Left lung (tissue), 10 donors: Measurements from ENCODE around the gene SUMO3. TPM values are rescaled to one million over a fixed set of nuclear protein-coding genes. Genes with fewer than 3 reads are reported as not detected.

Source experiments
- ATAC-seq: fragments of 200-7000 bp; cut with Tn5 transposase; one replicate; pipeline ENCODE4 v1.9.1; 2020; ENCODE audit warnings: moderate library complexity
- DNase-seq, 4 donors: peaks; one replicate each; pipeline ENCODE4 v3.0.0-alpha.2; 2013 to 2020
- H3K27ac ChIP-seq, 2 donors: fragments of 200-600 bp; sonication (generic) in 1 of 2; one replicate each; pipeline versions ENCODE4 v1.5.0 to v1.8.0; 2020 to 2021
- H3K27me3 ChIP-seq, 2 donors: fragments of 200-600 bp; sonication (generic) in 1 of 2; one replicate each; pipeline versions ENCODE4 v1.5.0 to v1.8.0; 2020 to 2021
- H3K36me3 ChIP-seq, 2 donors: fragments of 200-600 bp; sonication (generic) in 1 of 2; one replicate each; pipeline versions ENCODE4 v1.5.0 to v1.8.0; 2020 to 2021
- H3K4me1 ChIP-seq, 2 donors: fragments of 200-600 bp; one replicate each; pipeline ENCODE4 v1.8.0; 2021
- H3K4me3 ChIP-seq, 2 donors: fragments of 200-600 bp; sonication (generic) in 1 of 2; one replicate each; pipeline versions ENCODE4 v1.5.0 to v1.8.0; 2020 to 2021; ENCODE audit warnings: mild to moderate bottlenecking in 1 of 2
- H3K9me3 ChIP-seq, 2 donors: fragments of 200-600 bp; sonication (generic) in 1 of 2; one replicate each; pipeline versions ENCODE4 v1.5.0 to v1.8.0; 2020 to 2021
- intact Hi-C, 2 donors: fragments of 100-400 bp; cut with DNase I; formaldehyde crosslinking; loops; one replicate each; pipeline versions ENCODE4 v1.11.2 to v1.14.2; 2022
- polyA plus RNA-seq, 6 donors: library from polyadenylated mRNA; unstranded; fragments of 120-200 nt; gene quantifications; one replicate each; pipeline ENCODE4 v1.2.1, GENCODE V29; 2013; ENCODE audit not compliant: insufficient read length in 6 of 6
- total RNA-seq, 2 donors: library from RNA; stranded (reverse); fragmentation: NEBNext Ultra II Directional; extraction: Animal tissue kit (Norgen Biotek cat#: 25700); gene quantifications; one replicate each; pipeline ENCODE4 v1.2.1, GENCODE V29; 2021
- TF ChIP-seq, protein P1 (sequence below), 2 donors: fragments of 200-600 bp; sonication (generic) in 1 of 2; IDR thresholded peaks; one replicate each; pipeline versions ENCODE4 v1.5.0 to v1.8.0; 2021; ENCODE audit warnings: antibody characterized with exemption in 2 of 2
- donor health status: DM: no; HTN: yes; CAD: no.
- donor health status: DM: no; HTN: no; CAD: no.

SUMO3 gene
- total and polyA plus RNA-seq, 8 donors, result 92.4 to 136 (median 118) TPM

GRCh38 chr21:44757731-44758130 is 60.1 kb downstream of the SUMO3 start:
- intact Hi-C loops, result no loop called here
- ATAC-seq, result no peak

GRCh38 chr21:44756423-44757185 is 61.3 kb downstream of the SUMO3 start:
- no peak overlapping the region for H3K27ac ChIP-seq
- ATAC-seq, result no peak
- peaks cover 0 to 14% of the 10 kb centered on the region in 2 donors for H3K27me3 ChIP-seq
- no peaks in the 10 kb centered on the region for H3K36me3 ChIP-seq
- H3K4me3 ChIP-seq, result no peak overlapping the region
- no peak for DNase-seq
- no peaks in the 10 kb centered on the region for H3K9me3 ChIP-seq
- TF ChIP-seq, protein P1, sequence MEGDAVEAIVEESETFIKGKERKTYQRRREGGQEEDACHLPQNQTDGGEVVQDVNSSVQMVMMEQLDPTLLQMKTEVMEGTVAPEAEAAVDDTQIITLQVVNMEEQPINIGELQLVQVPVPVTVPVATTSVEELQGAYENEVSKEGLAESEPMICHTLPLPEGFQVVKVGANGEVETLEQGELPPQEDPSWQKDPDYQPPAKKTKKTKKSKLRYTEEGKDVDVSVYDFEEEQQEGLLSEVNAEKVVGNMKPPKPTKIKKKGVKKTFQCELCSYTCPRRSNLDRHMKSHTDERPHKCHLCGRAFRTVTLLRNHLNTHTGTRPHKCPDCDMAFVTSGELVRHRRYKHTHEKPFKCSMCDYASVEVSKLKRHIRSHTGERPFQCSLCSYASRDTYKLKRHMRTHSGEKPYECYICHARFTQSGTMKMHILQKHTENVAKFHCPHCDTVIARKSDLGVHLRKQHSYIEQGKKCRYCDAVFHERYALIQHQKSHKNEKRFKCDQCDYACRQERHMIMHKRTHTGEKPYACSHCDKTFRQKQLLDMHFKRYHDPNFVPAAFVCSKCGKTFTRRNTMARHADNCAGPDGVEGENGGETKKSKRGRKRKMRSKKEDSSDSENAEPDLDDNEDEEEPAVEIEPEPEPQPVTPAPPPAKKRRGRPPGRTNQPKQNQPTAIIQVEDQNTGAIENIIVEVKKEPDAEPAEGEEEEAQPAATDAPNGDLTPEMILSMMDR (IDR thresholded peaks at IDR 0.05), result no peak
- intact Hi-C loops, result no loop called here
- H3K4me1 ChIP-seq, result no peaks in the 10 kb centered on the region

More at GRCh38 chr21:44757731-44758130, 60.1 kb downstream of the SUMO3 start:
- no peaks in the 10 kb centered on the region for H3K9me3 ChIP-seq
- no peak overlapping the region for H3K27ac ChIP-seq
- TF ChIP-seq, protein P1 (IDR thresholded peaks at IDR 0.05), result no peak
- no peak for DNase-seq
- H3K27me3 ChIP-seq, result peaks cover 0 to 13% of the 10 kb centered on the region in 2 donors
- no peaks in the 10 kb centered on the region for H3K36me3 ChIP-seq
- H3K4me3 ChIP-seq, result no peak overlapping the region
- H3K4me1 ChIP-seq, result no peaks in the 10 kb centered on the region

Other genes with a start within 250 kb of the SUMO3 start
- gene KRTAP10-4, start 244.3 kb downstream of the SUMO3 start, total RNA-seq, result not detected
- not detected for gene KRTAP10-4, start 244.3 kb downstream of the SUMO3 start, polyA plus RNA-seq
- not detected for gene KRTAP10-5, start 237.5 kb downstream of the SUMO3 start, total RNA-seq
- gene KRTAP10-5, start 237.5 kb downstream of the SUMO3 start, polyA plus RNA-seq, result not detected
- gene KRTAP10-6, start 225.6 kb downstream of the SUMO3 start, total RNA-seq, result not detected
- gene KRTAP10-6, start 225.6 kb downstream of the SUMO3 start, polyA plus RNA-seq, result not detected
- gene KRTAP10-7, start 217.5 kb downstream of the SUMO3 start, total RNA-seq, result not detected
- not detected for gene KRTAP10-7, start 217.5 kb downstream of the SUMO3 start, polyA plus RNA-seq
- gene KRTAP10-8, start 206.0 kb downstream of the SUMO3 start, total RNA-seq, result not detected
- not detected for gene KRTAP10-8, start 206.0 kb downstream of the SUMO3 start, polyA plus RNA-seq
- not detected for gene KRTAP10-9, start 191.0 kb downstream of the SUMO3 start, total RNA-seq
- not detected for gene KRTAP10-9, start 191.0 kb downstream of the SUMO3 start, polyA plus RNA-seq
- not detected for gene KRTAP10-10, start 180.7 kb downstream of the SUMO3 start, total RNA-seq
- gene KRTAP10-10, start 180.7 kb downstream of the SUMO3 start, polyA plus RNA-seq, result not detected
- gene KRTAP10-11, start 171.6 kb downstream of the SUMO3 start, total RNA-seq, result not detected
- gene KRTAP10-11, start 171.6 kb downstream of the SUMO3 start, polyA plus RNA-seq, result not detected
- gene KRTAP12-4, start 163.4 kb downstream of the SUMO3 start, total RNA-seq, result not detected
- gene KRTAP12-4, start 163.4 kb downstream of the SUMO3 start, polyA plus RNA-seq, result not detected
- gene KRTAP12-3, start 160.1 kb downstream of the SUMO3 start, total RNA-seq, result not detected
- not detected for gene KRTAP12-3, start 160.1 kb downstream of the SUMO3 start, polyA plus RNA-seq
- gene KRTAP12-2, start 151.1 kb downstream of the SUMO3 start, total RNA-seq, result not detected
- gene KRTAP12-2, start 151.1 kb downstream of the SUMO3 start, polyA plus RNA-seq, result not detected
- gene KRTAP12-1, start 135.9 kb downstream of the SUMO3 start, total RNA-seq, result not detected
- not detected for gene KRTAP12-1, start 135.9 kb downstream of the SUMO3 start, polyA plus RNA-seq
- not detected for gene KRTAP10-12, start 120.9 kb downstream of the SUMO3 start, total RNA-seq
- not detected for gene KRTAP10-12, start 120.9 kb downstream of the SUMO3 start, polyA plus RNA-seq
- under 1 TPM; 0.10 to 0.26 TPM for gene TSPEAR, start 106.5 kb downstream of the SUMO3 start, total RNA-seq
- gene TSPEAR, start 106.5 kb downstream of the SUMO3 start, polyA plus RNA-seq, result 1 to 10 TPM; 2.4 to 4.7 (median 3.5) TPM
- gene UBE2G2, start 16.2 kb downstream of the SUMO3 start, total RNA-seq, result 10 to 100 TPM; 75.0 to 90.9 TPM
- gene UBE2G2, start 16.2 kb downstream of the SUMO3 start, polyA plus RNA-seq, result 100 to 1,000 TPM; 119 to 157 (median 139) TPM
- gene PTTG1IP, start 55.6 kb upstream of the SUMO3 start, total RNA-seq, result 100 to 1,000 TPM; 247 to 263 TPM
- 100 to 1,000 TPM; 195 to 240 (median 214) TPM for gene PTTG1IP, start 55.6 kb upstream of the SUMO3 start, polyA plus RNA-seq
- 100 to 1,000 TPM; 185 to 404 TPM for gene ITGB2, start 102.8 kb upstream of the SUMO3 start, total RNA-seq
- gene ITGB2, start 102.8 kb upstream of the SUMO3 start, polyA plus RNA-seq, result 10 to 100 TPM in 4 of 6 donors, 1 to 10 TPM in 2; 7.7 to 15.8 (median 10.5) TPM
- 10 to 100 TPM; 16.4 to 29.6 TPM for gene SLX9, start 122.0 kb upstream of the SUMO3 start, total RNA-seq
- 10 to 100 TPM; 11.5 to 19.6 (median 14.5) TPM for gene SLX9, start 122.0 kb upstream of the SUMO3 start, polyA plus RNA-seq